ENCODE data around the gene NDUFAF8. TPM values are rescaled to one million over a fixed set of nuclear protein-coding genes. Genes with fewer than 3 reads are reported as not detected.
A peak's percentile ranks its signal among the peaks of the same experiment; 100 is the strongest.

The NDUFAF8 gene
- total and polyA plus RNA-seq, 2 donors (not counting 1 experiment from before 2014, with no cell fraction given), result 41.7 to 42.6 TPM

DNA sequence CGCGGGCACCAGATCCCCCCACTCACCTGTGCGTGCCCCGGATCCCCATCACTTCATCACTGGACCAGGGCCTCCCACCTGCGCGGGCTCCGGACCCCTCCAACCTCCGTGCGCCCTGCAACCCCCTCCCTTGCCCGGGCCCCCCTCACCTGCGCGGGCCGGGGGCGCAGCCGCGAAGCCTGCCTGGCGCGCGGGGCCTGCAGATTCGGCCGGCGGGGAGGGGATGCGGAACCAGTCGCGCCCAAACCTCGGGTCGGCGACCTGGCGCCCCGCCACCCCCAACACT, 16.6 kb upstream of the NDUFAF8 start:
- peak overlapping the region; percentile 85 for H2AFZ ChIP-seq (ENCODE audit: insufficient read depth, low read depth, low read length, poor library complexity, severe bottlenecking)
- DNase-seq, result no peak
- no peaks in the 10 kb centered on the region for H3K9me3 Mint-ChIP-seq (ENCODE audit: insufficient read depth)
- intact Hi-C loops (cut with micrococcal nuclease), result loop anchor here (2.0 to 5.0 kb wide), 3 partner anchors 80 to 1076 kb away; partner anchors contain the start of genes EIF4A3 and RNF213
- H3K4me3 ChIP-seq (ENCODE audit: control extremely low read depth in 1 of 5, extremely low read depth in 1 of 5, insufficient read depth in 1 of 5, low read depth in 2 of 5, low read length in 4 of 5), result peak overlapping the region in 4 of 5 experiments; percentile 51 to 76 (median 64)
- peaks cover 28% of the 10 kb centered on the region for H3K4me1 Mint-ChIP-seq
- H4K20me1 ChIP-seq (ENCODE audit: control insufficient read depth, insufficient read depth, low read length, poor library complexity, severe bottlenecking), result peaks cover 9% of the 10 kb centered on the region
- no peak for ATAC-seq (ENCODE audit: low read depth)
- TF ChIP-seq, protein P1, sequence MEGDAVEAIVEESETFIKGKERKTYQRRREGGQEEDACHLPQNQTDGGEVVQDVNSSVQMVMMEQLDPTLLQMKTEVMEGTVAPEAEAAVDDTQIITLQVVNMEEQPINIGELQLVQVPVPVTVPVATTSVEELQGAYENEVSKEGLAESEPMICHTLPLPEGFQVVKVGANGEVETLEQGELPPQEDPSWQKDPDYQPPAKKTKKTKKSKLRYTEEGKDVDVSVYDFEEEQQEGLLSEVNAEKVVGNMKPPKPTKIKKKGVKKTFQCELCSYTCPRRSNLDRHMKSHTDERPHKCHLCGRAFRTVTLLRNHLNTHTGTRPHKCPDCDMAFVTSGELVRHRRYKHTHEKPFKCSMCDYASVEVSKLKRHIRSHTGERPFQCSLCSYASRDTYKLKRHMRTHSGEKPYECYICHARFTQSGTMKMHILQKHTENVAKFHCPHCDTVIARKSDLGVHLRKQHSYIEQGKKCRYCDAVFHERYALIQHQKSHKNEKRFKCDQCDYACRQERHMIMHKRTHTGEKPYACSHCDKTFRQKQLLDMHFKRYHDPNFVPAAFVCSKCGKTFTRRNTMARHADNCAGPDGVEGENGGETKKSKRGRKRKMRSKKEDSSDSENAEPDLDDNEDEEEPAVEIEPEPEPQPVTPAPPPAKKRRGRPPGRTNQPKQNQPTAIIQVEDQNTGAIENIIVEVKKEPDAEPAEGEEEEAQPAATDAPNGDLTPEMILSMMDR (IDR thresholded peaks at IDR 0.05), result no peak
- no peak for TF ChIP-seq EZH2 (IDR thresholded peaks at IDR 0.05; ENCODE audit: borderline replicate concordance, insufficient read depth, low read depth, low read length, poor library complexity, severe bottlenecking)
- peaks cover 17% of the 10 kb centered on the region for H3K79me2 ChIP-seq (ENCODE audit: control insufficient read depth, insufficient read depth, low read length)
- no peaks in the 10 kb centered on the region for H3K27me3 Mint-ChIP-seq
- H3K9me3 ChIP-seq (ENCODE audit: control extremely low read depth in 1 of 3, control insufficient read depth in 2 of 3, insufficient read depth in 1 of 3, low read length in 2 of 3), result peaks cover 0 to 9% (median 0%) of the 10 kb centered on the region in 3 donors
- H3K27ac ChIP-seq (ENCODE audit: low read length in 2 of 2), result peak overlapping the region in 1 of 2 donors; percentile 38
- no peaks in the 10 kb centered on the region for H3K27me3 ChIP-seq (replicated peaks in 1 of 4; ENCODE audit: control extremely low read depth in 1 of 4, control insufficient read depth in 3 of 4, insufficient read depth in 4 of 4, low read length in 3 of 4)
- 1% methylated on average over 30 of the region's 30 CpGs for WGBS (ENCODE audit: insufficient coverage)
- H3K9ac ChIP-seq (ENCODE audit: low read length), result peak overlapping the region; percentile 74
- peak overlapping the region; percentile 87 for H3K4me2 ChIP-seq (replicated peaks; ENCODE audit: low read depth, low read length, poor library complexity, severe bottlenecking)
- H3K36me3 ChIP-seq (replicated peaks in 1 of 2; ENCODE audit: control extremely low read depth in 1 of 2, control insufficient read depth in 1 of 2, extremely low read depth in 1 of 2, insufficient read depth in 2 of 2, low read length in 1 of 2), result peaks cover 0 to 10% of the 10 kb centered on the region in 2 experiments
- H3K27ac Mint-ChIP-seq, result no peak overlapping the region
- CTCF ChIA-PET, result interaction anchor here (1.0 to 1.4 kb wide), 3 partner anchors 17 to 379 kb away, joined by 4 to 12 read pairs (median 4); partner anchors contain the start of genes NDUFAF8 and TEPSIN
- POLR2A ChIA-PET, result interaction anchor here (0.6 to 1.3 kb wide), 7 partner anchors 16 to 987 kb away, joined by 3 to 18 read pairs (median 4); partner anchors contain the start of genes FAAP100, NDUFAF8, SLC38A10 and TEPSIN
- peak overlapping the region; percentile 91 for H3K4me3 Mint-ChIP-seq
- H3K4me1 ChIP-seq (ENCODE audit: control insufficient read depth in 2 of 2, insufficient read depth in 2 of 2, low read length in 2 of 2), result peaks cover 19 to 29% of the 10 kb centered on the region in 2 donors

All from B cell (primary cell).